Fibroblast of the conjunctiva (primary cell): ENCODE measurements around the gene CASKIN2.

Experiments
- DNase-seq: peaks from one replicate; pipeline ENCODE4 v3.0.0-alpha.2; 2010; ENCODE audit warnings: low read depth

The CASKIN2 gene

GRCh38 chr17:75504347-75505151, 10.8 kb downstream of the CASKIN2 start:
- DNase-seq, result no peak

GRCh38 chr17:75503976-75504346, 11.4 kb downstream of the CASKIN2 start:
- no peak for DNase-seq

GRCh38 chr17:75503337-75503950, 11.9 kb downstream of the CASKIN2 start:
- DNase-seq, result no peak

DNA sequence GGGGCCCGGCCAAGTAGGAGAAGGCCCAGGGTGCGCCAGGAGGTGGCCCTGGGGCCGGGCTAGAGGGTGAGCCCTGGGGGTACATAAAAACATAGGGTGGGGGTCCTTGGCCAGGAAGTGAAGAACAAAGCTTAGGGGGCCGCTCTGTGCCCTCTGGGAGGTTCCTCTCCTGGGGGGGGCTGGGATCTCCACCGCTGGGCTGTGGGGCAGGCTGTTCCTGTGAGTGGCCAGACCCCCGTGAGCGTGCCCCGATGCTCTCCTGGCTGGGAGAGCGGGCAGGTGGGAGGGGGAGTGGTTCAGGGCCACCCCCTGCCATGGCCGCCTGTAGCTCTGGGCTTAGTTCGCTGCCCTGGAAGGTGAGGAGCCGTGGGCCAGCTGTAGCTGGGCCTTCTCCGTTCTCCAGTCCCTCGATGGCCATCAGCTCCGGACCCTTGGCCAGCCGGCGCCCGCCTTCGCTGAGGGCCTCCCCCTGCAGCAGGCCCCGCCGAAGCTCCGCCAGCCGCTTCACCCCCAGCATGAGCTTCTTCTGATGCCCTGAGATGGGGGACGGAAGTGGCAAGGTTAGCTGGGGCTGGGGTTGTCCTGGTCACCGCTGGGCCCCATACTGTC, 12.5 kb downstream of the CASKIN2 start:
- DNase-seq, result no peak

GRCh38 chr17:75502072-75502720, 13.1 kb downstream of the CASKIN2 start:
- no peak for DNase-seq

- no peak for DNase-seq
Observed at GRCh38 chr17:75501378-75502071, 13.8 kb downstream of the CASKIN2 start.

DNA sequence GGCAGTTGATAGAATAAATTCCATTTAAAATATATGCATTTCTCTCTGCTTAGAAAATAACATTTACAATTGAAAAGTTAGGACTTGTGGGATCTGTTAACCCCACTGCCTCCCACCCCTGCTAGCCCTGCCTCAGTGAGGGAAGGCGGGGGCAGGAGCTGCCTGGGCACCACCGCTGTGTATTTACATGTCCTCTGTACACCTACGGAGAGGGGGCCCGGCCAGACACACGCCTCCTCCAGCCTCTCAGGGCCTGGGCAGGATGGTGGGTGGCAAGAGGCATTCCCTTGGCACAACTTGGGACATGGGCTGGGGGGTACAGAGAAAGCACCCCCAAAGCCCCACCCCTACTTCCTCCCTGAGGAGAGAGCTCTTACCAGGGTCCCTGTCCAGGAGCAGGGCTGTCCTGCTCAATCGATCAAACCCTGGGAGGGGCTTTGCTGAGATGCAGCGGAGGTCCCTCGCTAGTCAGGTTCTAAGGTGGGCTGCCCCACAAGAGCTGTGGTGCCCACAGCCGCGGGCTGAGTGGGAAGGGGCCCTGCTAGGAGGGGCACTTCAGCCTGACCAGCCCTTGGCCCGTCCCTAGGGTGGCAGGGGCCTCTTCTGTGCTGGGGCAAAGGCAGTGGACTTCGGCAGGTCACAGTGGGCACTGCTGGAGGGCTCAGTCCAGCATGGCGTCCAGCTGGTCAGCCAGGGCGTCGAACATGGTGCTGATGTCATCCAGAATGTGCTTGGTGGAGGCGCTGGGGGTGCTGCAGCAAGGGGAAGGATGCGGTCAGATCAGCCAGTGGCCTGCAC, 14.7 kb downstream of the CASKIN2 start:
- DNase-seq, result no peak

DNA sequence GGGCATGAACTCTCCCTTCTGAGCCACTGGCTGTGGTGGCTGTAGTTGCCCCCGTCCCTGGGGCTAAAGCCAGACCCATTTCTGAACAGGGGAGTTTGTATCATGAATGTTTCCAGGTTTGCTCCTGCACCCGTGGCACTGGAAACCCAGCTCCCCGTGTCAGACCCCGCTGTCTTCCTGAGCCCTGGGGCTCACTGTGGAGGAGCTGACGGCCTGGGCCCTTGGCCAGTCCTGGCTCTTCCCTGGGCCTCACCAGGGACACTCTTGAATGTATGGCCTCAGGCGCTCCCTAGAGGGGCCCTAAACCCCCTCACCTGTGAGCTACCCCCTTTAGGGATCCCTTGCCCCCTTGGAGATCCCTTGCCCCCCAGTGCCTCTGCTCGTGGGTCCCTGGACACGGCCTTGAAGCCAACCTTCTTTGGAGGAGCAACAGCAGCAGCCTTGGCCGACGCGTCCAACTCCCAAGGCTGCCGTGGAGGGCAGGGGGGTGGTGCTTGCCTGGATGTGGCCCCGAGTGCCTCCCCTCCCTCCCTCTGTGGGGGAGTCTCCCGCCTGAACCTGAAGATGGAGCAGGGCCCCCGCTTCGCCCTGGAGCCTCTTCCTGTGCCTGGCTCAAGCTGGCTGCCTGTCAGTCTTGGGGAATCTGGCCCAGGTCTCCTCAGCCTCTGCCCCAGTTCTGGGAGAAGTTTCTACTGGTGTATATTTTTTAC, 15.9 kb downstream of the CASKIN2 start:
- no peak for DNase-seq

GRCh38 chr17:75498726-75499213, 16.6 kb downstream of the CASKIN2 start:
- DNase-seq, result no peak

DNA sequence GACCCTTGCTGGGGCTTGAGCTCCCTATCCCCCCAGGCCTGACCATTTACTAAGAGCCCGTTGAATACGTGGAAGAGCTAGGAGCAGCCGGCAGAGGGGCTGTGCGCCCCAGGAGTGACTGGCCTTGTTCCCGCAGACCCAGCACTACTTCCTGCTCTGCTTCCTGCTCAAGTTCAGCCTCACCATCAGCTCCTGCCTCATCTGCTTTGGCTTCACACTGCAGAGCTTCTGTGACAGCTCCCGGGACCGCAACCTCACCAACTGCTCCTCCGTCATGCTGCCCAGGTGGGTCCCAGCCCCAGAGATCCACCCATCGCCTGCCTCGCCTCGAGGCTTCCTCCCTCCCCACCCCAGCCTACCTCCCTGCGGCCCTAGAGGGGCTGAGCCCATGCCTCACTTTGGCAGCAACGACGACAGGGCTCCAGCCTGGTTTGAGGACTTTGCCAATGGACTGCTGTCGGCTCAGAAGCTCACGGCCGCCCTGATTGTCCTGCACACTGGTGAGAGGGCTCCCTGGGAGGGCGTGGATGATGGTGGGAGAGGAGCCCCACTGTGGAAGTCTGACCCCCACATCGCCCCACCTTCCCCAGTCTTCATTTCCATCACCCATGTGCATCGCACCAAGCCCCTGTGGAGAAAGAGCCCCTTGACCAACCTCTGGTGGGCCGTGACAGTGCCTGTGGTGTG, 17.2 kb downstream of the CASKIN2 start:
- DNase-seq, result no peak

DNA sequence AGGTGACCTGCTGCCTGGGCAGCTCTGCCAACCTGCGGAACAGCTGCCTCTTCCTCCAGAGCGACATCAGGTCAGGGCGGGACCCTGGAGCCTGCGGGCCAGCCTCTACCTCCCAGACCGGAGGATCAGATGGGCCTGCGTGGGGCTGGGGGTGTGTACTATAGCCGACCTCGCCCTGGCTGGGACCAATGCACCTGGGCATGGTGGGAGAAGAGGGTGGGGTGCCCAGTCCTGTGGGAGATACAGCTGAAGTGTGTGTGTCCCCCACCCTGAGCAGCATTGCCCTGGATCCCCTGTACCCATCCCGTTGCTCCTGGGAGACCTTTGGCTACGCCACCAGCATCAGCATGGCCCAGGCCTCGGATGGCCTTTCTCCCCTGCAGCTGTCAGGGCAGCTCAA, 19.3 kb downstream of the CASKIN2 start:
- DNase-seq, result no peak

- DNase-seq, result no peak
Observed at GRCh38 chr17:75494326-75494877, 20.9 kb downstream of the CASKIN2 start.

GRCh38 chr17:75493476-75494129, 21.7 kb downstream of the CASKIN2 start:
- no peak for DNase-seq

DNA sequence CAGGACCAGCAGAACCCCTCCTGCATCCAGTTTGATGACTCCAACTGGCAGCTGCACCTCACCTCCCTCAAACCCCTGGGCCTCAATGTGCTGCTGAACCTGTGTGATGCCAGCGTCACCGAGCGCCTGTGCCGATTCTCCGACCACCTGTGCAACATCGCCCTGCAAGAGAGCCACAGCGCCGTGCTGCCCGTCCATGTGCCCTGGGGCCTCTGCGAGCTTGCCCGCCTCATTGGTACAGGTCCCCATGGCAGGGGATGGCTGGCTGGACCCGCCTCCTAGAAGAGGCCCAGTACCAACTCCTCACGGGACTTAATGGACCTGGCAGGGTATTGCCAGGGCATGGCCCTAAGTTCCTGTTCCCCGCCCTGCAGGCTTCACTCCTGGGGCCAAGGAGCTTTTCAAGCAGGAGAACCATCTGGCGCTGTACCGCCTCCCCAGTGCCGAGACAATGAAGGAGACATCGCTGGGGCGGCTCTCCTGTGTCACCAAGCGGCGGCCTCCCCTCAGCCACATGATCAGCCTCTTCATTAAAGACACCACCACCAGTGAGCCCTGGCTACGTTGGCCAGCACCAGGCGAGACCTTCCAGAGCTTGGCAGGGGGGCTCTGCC, 22.7 kb downstream of the CASKIN2 start:
- no peak for DNase-seq

- no peak for DNase-seq
Observed at GRCh38 chr17:75491680-75492079, 23.7 kb downstream of the CASKIN2 start.

DNA sequence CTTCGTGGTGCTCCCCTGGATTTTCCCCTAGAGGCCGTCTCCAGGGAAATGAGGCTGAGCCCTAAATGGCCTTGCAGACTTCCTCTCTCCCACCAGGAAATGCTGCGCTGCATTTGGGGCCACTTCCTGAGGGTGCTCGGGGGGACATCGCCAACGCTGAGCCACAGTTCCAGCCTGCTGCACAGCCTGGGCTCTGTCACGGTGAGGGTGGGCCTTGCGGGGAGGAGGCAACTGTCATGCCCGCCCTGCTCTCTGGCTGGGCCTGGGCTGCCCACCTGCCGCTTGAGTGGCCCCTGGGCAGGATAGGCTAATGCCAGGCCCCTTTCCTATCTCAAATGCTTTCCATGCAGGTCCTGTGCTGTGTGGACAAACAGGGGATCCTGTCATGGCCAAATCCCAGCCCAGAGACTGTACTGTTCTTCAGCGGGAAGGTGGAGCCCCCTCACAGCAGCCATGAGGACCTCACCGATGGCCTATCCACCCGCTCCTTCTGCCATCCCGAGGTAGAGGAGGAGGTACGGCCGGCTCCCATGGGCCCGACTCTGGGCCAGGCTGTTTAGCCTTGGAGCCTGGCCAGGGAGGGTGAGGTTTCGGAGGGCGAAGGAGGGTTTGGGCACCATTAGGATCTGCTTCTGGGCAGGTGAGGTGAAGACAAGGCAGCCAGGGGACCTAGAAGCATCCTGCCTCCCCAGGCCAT, 24.2 kb downstream of the CASKIN2 start:
- DNase-seq, result no peak

GRCh38 chr17:75490173-75490743, 25.1 kb downstream of the CASKIN2 start:
- no peak for DNase-seq

DNA sequence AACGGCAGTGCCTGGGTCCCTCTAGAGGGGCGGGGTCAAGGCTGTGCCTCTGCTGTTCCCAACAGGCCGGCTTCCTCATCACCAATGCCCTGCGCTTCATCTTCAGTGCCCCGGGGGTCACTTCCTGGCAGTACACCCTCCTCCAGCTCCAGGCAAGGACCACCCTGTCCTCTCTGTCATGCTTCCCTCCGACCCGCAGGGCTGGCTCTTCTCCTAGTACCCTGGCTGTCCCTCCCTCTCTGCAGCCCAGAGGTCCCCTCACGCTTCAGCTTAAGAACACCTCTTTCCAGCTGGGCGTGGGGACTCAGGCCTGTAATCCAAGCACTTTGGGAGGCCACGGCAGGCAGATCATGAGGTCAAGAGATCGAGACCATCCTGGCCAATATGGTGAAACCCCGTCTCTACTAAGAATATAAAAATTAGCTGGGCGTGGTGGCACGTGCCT, 25.8 kb downstream of the CASKIN2 start:
- no peak for DNase-seq
